HepG2 (cell line): ENCODE results near the gene CYTH2. TPM values are rescaled to one million over a fixed set of nuclear protein-coding genes. Genes with fewer than 3 reads are reported as not detected.
A peak's percentile ranks its signal among the peaks of the same experiment; 100 is the strongest.

Experiments
- ATAC-seq: fragments of 200-7000 bp; cut with Tn5 transposase; 3 replicates; pipeline ENCODE4 v1.9.1; 2020; ENCODE audit warnings: mild to moderate bottlenecking, moderate library complexity
- BruUV-seq: library from RNA; stranded (reverse); fragments of 400-500 nt; replicated peaks from 2 replicates; lab custom pipeline; 2021; lab: Mats Ljungman, UMichigan
- CTCF ChIA-PET: fragments of 300-600 bp; formaldehyde crosslinking; extraction: SDS; loops from one replicate; lab custom pipeline; 2021; ENCODE audit warnings: low total read pairs, inconsistent platforms, low intra/inter-chr PET ratio; lab: Yijun Ruan, JAX
- POLR2A ChIA-PET: fragments of 350-600 bp; sonication (Branson Sonifier 250); formaldehyde crosslinking; loops from one replicate; lab custom pipeline; 2020; ENCODE audit warnings: antibody characterized with exemption, inconsistent platforms; lab: Yijun Ruan, JAX
- DNase-seq: peaks from one replicate; pipeline ENCODE4 v3.0.0-alpha.2; 2015; ENCODE audit warnings: low spot score
- FAIRE-seq: peaks from 3 replicates; lab custom pipeline; 2011; peaks lifted over from hg19 to GRCh38; lab: Jason Lieb, UNC
- H2AFZ ChIP-seq: one replicate; pipeline ENCODE4 v1.6.1; 2011; ENCODE audit warnings: low read length, inconsistent platforms
- H3K27ac ChIP-seq: fragments of 300-600 bp; 3 replicates; pipeline ENCODE4 v1.8.0; 2011; ENCODE audit warnings: mixed run types, mild to moderate bottlenecking, mixed read lengths, low read length, inconsistent platforms; ENCODE audit not compliant: insufficient read depth; ENCODE audit errors: extremely low read length
- H3K27me3 ChIP-seq, 2 experiments: fragments of 200-600 bp in 1 of 2; 2 replicates in 1 of 2; 3 replicates in 1 of 2; pipeline versions ENCODE4 v1.6.0 to v1.8.0; 2011; ENCODE audit warnings: low read length in 2 of 2, mild to moderate bottlenecking in 2 of 2, moderate library complexity in 2 of 2, inconsistent platforms in 1 of 2; ENCODE audit not compliant: insufficient read depth in 2 of 2, control insufficient read depth in 1 of 2
- H3K36me3 ChIP-seq, 2 experiments: fragments of 200-600 bp in 1 of 2; replicated peaks in 1 of 2; 2 replicates in 1 of 2; 3 replicates in 1 of 2; pipeline versions ENCODE4 v1.5.1 to v1.8.0; 2011; ENCODE audit warnings: low read length in 2 of 2, inconsistent platforms in 1 of 2; ENCODE audit not compliant: insufficient read depth in 2 of 2, control insufficient read depth in 1 of 2
- H3K4me1 ChIP-seq: 2 replicates; pipeline ENCODE4 v1.5.1; 2012; ENCODE audit warnings: low read length, inconsistent platforms; ENCODE audit not compliant: insufficient read depth
- H3K4me2 ChIP-seq: 2 replicates; pipeline ENCODE4 v1.6.0; 2011; ENCODE audit warnings: low read depth, low read length, inconsistent platforms
- H3K4me3 ChIP-seq, 3 experiments: fragments of 200-600 bp in 1 of 3; sonication (generic), shearing (Covaris generic) in 1 of 3; replicated peaks in 1 of 3; 2 replicates each; pipeline ENCODE4 v1.5.1; 2011 to 2016; ENCODE audit warnings: low read length in 3 of 3, inconsistent platforms in 2 of 3, low read depth in 2 of 3, mild to moderate bottlenecking in 2 of 3, control low read depth in 1 of 3, mixed read lengths in 1 of 3; ENCODE audit not compliant: insufficient read depth in 1 of 3
- H3K79me2 ChIP-seq: one replicate; pipeline ENCODE4 v1.6.1; 2011; ENCODE audit warnings: low read length, inconsistent platforms; ENCODE audit not compliant: insufficient read depth
- H3K9ac ChIP-seq: 2 replicates; pipeline ENCODE4 v1.6.0; 2011; ENCODE audit warnings: mild to moderate bottlenecking, low read depth, low read length, inconsistent platforms; ENCODE audit not compliant: insufficient read depth
- H3K9me3 ChIP-seq: 2 replicates; pipeline ENCODE4 v1.5.1; 2012; ENCODE audit warnings: mild to moderate bottlenecking, low read length
- H4K20me1 ChIP-seq: 2 replicates; pipeline ENCODE4 v1.6.0; 2011; ENCODE audit warnings: inconsistent platforms, mild to moderate bottlenecking, low read length, moderate library complexity; ENCODE audit not compliant: insufficient read depth
- ATF7 ChIP-seq, 2 experiments: fragments of 450-650 bp in 1 of 2; sonication (generic) in 1 of 2; formaldehyde crosslinking in 1 of 2; IDR thresholded peaks; 2 replicates each; pipeline versions ENCODE4 v1.4.0 to v1.6.1; 2016 to 2020; ENCODE audit warnings: antibody characterized with exemption in 1 of 2, mild to moderate bottlenecking in 1 of 2, missing genetic modification reagents in 1 of 2
- IRF2 ChIP-seq: IDR thresholded peaks from 2 replicates; pipeline ENCODE4 v1.6.1; 2018; ENCODE audit warnings: missing genetic modification reagents, missing compliant biosample characterization
- MATR3 ChIP-seq: sonication (generic); formaldehyde crosslinking; IDR thresholded peaks from 2 replicates; pipeline ENCODE4 v1.4.0; 2020; ENCODE audit warnings: missing genetic modification reagents
- POLR2G ChIP-seq: fragments of 200-400 bp; formaldehyde crosslinking; IDR thresholded peaks from 2 replicates; pipeline ENCODE4 v1.6.1; 2018; ENCODE audit warnings: mild to moderate bottlenecking, low read depth, low read length, moderate library complexity
- SUZ12 ChIP-seq: fragments of 150-350 bp; IDR thresholded peaks from 2 replicates; pipeline ENCODE4 v1.6.1; 2014; ENCODE audit warnings: low read depth, low read length
- ZSCAN22 ChIP-seq: sonication (generic); formaldehyde crosslinking; IDR thresholded peaks from 2 replicates; pipeline ENCODE4 v1.4.0; 2020; ENCODE audit warnings: mild to moderate bottlenecking, missing genetic modification reagents
- WGBS: methylation state at CpG from one replicate; pipeline ENCODE4 v1.1.6; 2017; ENCODE audit warnings: low lambda C conversion rate; 5-methylcytosine and 5-hydroxymethylcytosine counted together
- in situ Hi-C: cut with HindIII; loops from 2 replicates; pipeline ENCODE4 v1.10.0; 2017; ENCODE audit warnings: low pct_unique_long_range_greater_than_20kb; ENCODE audit not compliant: extremely low pct_ligation_motif_present
- intact Hi-C: fragments of 100-400 bp; cut with micrococcal nuclease; formaldehyde crosslinking; loops from one replicate; pipeline ENCODE4 v1.10.0; 2022; ENCODE audit not compliant: unreplicated experiment
- polyA plus RNA-seq, 8 experiments: library from polyadenylated mRNA; depleted of rRNA in 3 of 8; stranded (reverse) in 7 of 8; unstranded in 1 of 8; fragments of >200 nt; fragmentation: Illumina TruSeq in 4 of 8; extraction: Trizol in 4 of 8; gene quantifications; 2 replicates each; pipeline versions ENCODE4 v1.2.1 to v1.2.3, GENCODE V29; 2011 to 2016; ENCODE audit warnings: low read depth in 4 of 8, missing spikeins in 1 of 8, mixed read lengths in 1 of 8; ENCODE audit not compliant: insufficient read depth in 1 of 8
- total RNA-seq, 5 experiments: library from RNA; depleted of rRNA; stranded (reverse); fragments of >200 nt; fragmentation: Illumina TruSeq; extraction: Trizol; gene quantifications; 2 replicates each; pipeline ENCODE4 v1.2.3, GENCODE V29; 2016; ENCODE audit warnings: low read depth in 1 of 5
- TF ChIP-seq, protein P1 (sequence below): sonication (generic); formaldehyde crosslinking; IDR thresholded peaks from 2 replicates; pipeline ENCODE4 v1.5.0; 2020; ENCODE audit warnings: missing genetic modification reagents

Gene CYTH2
- total and polyA plus RNA-seq, 2 of the 13 experiments (the other 11 are each of a cell fraction or from before 2014, with no cell fraction given) = 16.5 to 39.3 TPM

DNA sequence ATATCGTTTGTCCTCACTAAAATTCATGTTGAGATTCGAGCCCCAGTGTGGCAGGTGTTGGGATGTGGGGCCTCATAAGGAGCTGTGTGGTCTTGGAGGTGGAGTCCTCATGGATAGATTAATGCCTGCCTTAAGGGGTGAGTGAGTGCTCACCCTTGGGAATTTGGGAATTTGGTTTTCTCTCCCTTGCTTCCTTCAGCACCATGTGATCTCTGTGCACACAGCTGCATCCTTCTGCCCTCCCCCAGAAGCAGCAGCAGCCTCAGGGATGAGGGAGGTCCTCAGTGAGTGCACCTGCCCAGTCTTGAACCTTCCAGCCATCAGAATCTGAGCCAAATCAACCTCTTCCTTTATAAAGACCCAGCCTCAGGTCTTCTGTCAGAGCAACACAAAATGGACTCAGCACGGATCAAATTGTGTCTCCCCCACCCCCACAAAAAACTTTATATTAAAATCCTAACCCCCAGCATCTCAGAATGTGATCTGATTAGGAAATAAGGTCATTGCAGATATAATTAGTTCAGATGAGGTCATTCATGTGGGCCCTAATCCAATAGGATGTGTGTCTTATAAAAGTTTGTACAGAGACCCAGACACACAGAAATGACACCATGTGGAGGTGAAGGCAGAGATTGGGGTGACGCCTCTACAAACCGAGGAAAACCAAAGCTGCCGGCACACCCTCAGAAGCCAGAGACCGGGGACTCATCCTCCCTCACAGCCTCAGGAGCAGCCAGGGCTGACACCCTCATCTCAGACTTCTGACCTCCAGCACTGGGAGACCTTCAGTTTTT lies 12.9 kb downstream of the CYTH2 start:
- Histone ChIP-seq H3K27ac (no peak overlapping the region), H3K4me2 (no peak overlapping the region), H2AFZ (no peak overlapping the region), H3K27me3 (no peaks in the 10 kb centered on the region), H3K79me2 (no peaks in the 10 kb centered on the region), H3K9me3 (no peaks in the 10 kb centered on the region), H3K4me3 (no peak overlapping the region), H4K20me1 (no peaks in the 10 kb centered on the region), H3K9ac (no peak overlapping the region), H3K4me1 (peaks cover 17% of the 10 kb centered on the region), H3K36me3 (peaks cover 4 to 5% of the 10 kb centered on the region in 2 experiments; a peak in 1 of 5 replicates)
- TF ChIP-seq POLR2G (peak; percentile 36), IRF2 (CRISPR knock-in tag) (no peak), ATF7 (IDR thresholded peaks at IDR 0.05) (0 out of 2 replicates have a peak, but pooled peaks have one; percentile 14), ATF7 (CRISPR knock-in tag; IDR thresholded peaks at IDR 0.05) (no peak)
- TF ChIP-seq, protein P1, sequence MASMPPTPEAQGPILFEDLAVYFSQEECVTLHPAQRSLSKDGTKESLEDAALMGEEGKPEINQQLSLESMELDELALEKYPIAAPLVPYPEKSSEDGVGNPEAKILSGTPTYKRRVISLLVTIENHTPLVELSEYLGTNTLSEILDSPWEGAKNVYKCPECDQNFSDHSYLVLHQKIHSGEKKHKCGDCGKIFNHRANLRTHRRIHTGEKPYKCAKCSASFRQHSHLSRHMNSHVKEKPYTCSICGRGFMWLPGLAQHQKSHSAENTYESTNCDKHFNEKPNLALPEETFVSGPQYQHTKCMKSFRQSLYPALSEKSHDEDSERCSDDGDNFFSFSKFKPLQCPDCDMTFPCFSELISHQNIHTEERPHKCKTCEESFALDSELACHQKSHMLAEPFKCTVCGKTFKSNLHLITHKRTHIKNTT = no peak
- DNase-seq (no peak), FAIRE-seq (no peak), ATAC-seq (no peak)
- in situ Hi-C loops (no loop called here), intact Hi-C loops (no loop called here)
- ChIA-PET CTCF (no interaction called here), POLR2A (no interaction called here)
- 76% methylated on average over 7 of the region's 7 CpGs for WGBS
- no TSS peak for BruUV-seq

DNA sequence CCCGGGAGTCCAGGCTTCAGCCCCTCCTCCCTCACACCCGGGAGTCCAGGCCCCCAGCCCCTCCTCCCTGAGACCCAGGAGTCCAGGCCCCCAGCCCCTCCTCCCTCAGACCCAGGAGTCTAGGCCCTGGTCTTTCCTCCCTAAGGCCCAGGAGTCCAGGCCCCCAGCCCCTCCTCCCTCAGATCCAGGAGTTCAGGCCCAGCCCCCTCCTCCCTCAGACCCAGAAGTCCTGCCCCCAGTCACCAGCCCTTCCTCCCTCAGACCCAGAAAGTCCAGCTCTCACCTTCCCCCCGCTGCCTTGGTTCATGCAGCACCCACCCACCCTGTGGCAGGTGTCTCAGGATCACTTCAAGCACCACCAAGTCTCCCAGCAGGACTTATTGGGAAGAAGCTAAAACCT lies 14.1 kb downstream of the CYTH2 start:
- H4K20me1 ChIP-seq = no peaks in the 10 kb centered on the region
- no peak overlapping the region for H3K9ac ChIP-seq
- ChIA-PET POLR2A (no interaction called here), CTCF (no interaction called here)
- intact Hi-C loops (no loop called here), in situ Hi-C loops (no loop called here)
- BruUV-seq = no TSS peak
- H3K4me3 ChIP-seq = no peak overlapping the region
- H3K4me2 ChIP-seq = no peak overlapping the region
- TF ChIP-seq ZSCAN22 (CRISPR knock-in tag) = peak; percentile 78
- no peak for TF ChIP-seq SUZ12
- TF ChIP-seq MATR3 (CRISPR knock-in tag) = no peak
- ATAC-seq (no peak), DNase-seq (no peak), FAIRE-seq (no peak)
- no peak overlapping the region for H3K27ac ChIP-seq
- WGBS = 89% methylated on average over 1 of the region's 3 CpGs
- peaks cover 29% of the 10 kb centered on the region for H3K4me1 ChIP-seq
- peaks cover 1 to 3% of the 10 kb centered on the region in 2 experiments; a peak in 1 of 5 replicates for H3K36me3 ChIP-seq
- no peaks in the 10 kb centered on the region for H3K27me3 ChIP-seq
- H3K79me2 ChIP-seq = no peaks in the 10 kb centered on the region
- H2AFZ ChIP-seq = no peak overlapping the region
- H3K9me3 ChIP-seq = no peaks in the 10 kb centered on the region
